Measurements from ENCODE around the gene KIFC3.
"Not testable (repeated sequence)": the region's sequence is repeated elsewhere in the genome, so short reads cannot be mapped to it uniquely, and the experiment has no call there.

Gene KIFC3

DNA sequence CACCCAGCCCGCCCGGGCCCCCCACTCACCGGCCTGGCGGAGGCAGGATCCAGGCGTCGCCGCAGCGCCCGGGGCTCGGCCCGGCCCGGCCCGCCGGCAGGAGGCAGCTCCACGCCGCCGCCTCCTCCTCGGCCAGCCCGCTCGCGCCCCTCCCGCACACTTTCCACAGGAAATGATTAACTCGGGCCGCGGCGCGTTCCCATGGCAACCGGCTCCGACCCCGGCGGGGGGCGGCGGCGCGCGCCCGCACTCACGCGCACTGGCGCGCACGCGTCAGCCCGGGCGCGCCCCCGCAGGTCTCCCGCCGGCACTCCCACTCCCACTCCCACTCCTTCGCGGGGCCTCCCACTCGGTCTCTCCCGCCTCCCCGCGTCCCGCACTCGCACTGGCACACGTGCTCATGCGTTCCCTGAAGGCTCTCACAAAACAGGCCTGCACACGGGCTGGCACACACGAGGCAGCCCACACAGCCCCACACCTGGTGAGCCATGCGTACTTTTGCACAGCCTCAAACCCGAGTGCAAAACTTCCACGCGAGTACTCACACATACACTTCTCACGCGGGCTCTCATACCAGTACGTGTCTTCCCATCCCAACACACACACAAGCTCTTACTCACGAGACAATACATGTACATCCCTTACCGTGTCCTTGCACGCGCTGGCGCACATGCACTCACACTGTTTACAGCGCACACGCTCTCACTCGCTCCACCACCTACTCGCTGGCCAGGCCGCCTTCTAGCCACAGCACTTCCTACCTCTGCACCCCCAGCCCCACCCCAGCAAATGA, at the start of gene KIFC3:
Gene KIFC3, minus strand, starts transcription at position 151 of the 793 bp plus-strand sequence. CDS start 4,248 bp downstream, outside the sequence.
- peaks cover 6% of the 10 kb centered on the region for H3K36me3 Mint-ChIP-seq (ENCODE audit: low read depth)
- peak within 1 kb of the TSS; percentile 89 for H3K4me3 Mint-ChIP-seq
- peaks cover 24% of the 10 kb centered on the region for H3K4me1 Mint-ChIP-seq (ENCODE audit: low read depth)
- H3K9me3 Mint-ChIP-seq: no peaks in the 10 kb centered on the region
- H3K27ac Mint-ChIP-seq: peak within 1 kb of the TSS; percentile 73
- peaks cover 70% of the 10 kb centered on the region for H3K27me3 Mint-ChIP-seq (ENCODE audit: low read depth)

GRCh38 chr16:57848181-57848580, 45.9 kb upstream of the KIFC3 start:
- no peak overlapping the region for H3K27ac Mint-ChIP-seq
- no peaks in the 10 kb centered on the region for H3K9me3 Mint-ChIP-seq
- peaks cover 3% of the 10 kb centered on the region for H3K4me1 Mint-ChIP-seq (ENCODE audit: low read depth)
- H3K36me3 Mint-ChIP-seq (ENCODE audit: low read depth): no peaks in the 10 kb centered on the region
- H3K4me3 Mint-ChIP-seq: no peak overlapping the region
- peaks cover 12% of the 10 kb centered on the region for H3K27me3 Mint-ChIP-seq (ENCODE audit: low read depth)

DNA sequence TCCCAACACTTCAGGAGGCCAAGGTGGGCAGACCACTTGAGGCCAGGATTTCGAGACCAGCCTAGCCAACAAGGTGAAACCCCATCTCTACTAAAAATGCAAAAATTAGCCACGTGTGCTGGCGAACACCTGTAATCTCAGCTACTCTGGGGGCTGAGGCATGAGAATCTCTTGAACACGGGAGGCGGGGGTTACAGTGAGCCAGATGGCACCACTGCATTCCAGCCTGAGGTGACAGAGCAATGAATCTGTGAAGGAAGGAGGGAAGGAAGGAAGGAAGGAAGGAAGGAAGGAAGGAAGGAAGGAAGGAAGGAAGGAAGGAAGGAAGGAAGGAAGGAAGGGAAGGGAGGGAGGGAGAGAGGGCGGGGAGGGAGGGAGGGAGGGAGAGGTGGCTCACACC, 44.6 kb upstream of the KIFC3 start:
- not testable (repeated sequence) for H3K27ac Mint-ChIP-seq; H3K4me3 Mint-ChIP-seq; H3K9me3 Mint-ChIP-seq; H3K4me1 Mint-ChIP-seq (ENCODE audit: low read depth); H3K36me3 Mint-ChIP-seq (ENCODE audit: low read depth); H3K27me3 Mint-ChIP-seq (ENCODE audit: low read depth)

- no peak overlapping the region for H3K4me3 Mint-ChIP-seq
- H3K4me1 Mint-ChIP-seq (ENCODE audit: low read depth): peaks cover 3% of the 10 kb centered on the region
- H3K27me3 Mint-ChIP-seq (ENCODE audit: low read depth): peaks cover 9% of the 10 kb centered on the region
- no peaks in the 10 kb centered on the region for H3K36me3 Mint-ChIP-seq (ENCODE audit: low read depth)
- no peak overlapping the region for H3K27ac Mint-ChIP-seq
- no peaks in the 10 kb centered on the region for H3K9me3 Mint-ChIP-seq
Measured at GRCh38 chr16:57846078-57846697, 43.9 kb upstream of the KIFC3 start.

DNA sequence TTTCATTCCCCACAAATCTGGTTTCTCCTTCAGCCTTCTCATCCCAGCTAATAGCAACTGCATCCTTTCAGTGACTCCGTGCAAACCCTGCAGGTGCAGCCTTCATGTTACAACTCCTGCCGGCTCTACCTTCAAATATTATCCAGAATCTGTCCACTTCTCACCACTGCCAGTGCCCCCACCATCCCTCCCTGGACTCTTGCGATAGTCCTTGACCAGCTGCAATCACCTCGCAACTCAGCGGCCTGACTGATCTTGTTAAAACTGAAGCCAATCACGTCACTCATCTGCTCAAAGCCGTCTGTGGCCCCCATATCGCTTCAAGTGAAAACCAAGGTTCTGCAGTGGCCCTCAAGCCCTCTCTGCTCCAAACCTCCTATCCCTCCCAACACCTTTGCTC, 42.8 kb upstream of the KIFC3 start:
- H3K9me3 Mint-ChIP-seq: no peaks in the 10 kb centered on the region
- H3K4me3 Mint-ChIP-seq: no peak overlapping the region
- H3K27ac Mint-ChIP-seq: no peak overlapping the region
- H3K27me3 Mint-ChIP-seq (ENCODE audit: low read depth): peaks cover 9% of the 10 kb centered on the region
- H3K36me3 Mint-ChIP-seq (ENCODE audit: low read depth): no peaks in the 10 kb centered on the region
- H3K4me1 Mint-ChIP-seq (ENCODE audit: low read depth): peaks cover 3% of the 10 kb centered on the region

DNA sequence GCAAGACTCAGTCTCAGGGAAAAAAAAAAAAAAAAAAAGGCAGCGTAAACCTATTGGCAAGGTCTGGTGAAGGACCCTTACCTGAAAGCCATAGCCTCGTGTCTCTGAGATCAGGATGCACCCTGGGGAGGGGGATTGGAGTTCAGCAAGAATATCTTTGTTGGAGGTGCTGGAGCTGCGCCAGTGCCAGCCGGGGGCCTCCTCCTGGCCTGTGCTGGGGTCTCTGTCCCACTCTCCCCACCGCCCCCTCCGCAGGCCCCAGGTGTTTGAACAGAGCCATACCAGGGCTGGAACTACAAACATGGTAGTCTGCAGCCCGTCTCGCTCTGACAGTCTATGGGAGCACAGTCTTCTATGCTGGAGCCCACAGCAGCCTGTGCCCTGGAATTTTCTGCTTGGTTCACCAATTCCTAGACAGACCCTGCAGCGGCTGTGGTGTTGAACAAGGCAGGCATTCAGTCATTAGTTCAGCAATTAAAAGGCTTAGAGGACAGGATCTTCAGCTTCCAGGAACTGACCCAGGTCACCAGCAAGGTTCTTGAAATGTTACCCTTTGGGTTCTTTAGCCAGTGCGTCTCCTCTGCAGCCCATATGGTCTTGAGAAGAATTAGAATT, 42.2 kb upstream of the KIFC3 start:
- H3K9me3 Mint-ChIP-seq: no peaks in the 10 kb centered on the region
- no peak overlapping the region for H3K27ac Mint-ChIP-seq
- H3K27me3 Mint-ChIP-seq (ENCODE audit: low read depth): peaks cover 9% of the 10 kb centered on the region
- H3K36me3 Mint-ChIP-seq (ENCODE audit: low read depth): no peaks in the 10 kb centered on the region
- H3K4me1 Mint-ChIP-seq (ENCODE audit: low read depth): peaks cover 3% of the 10 kb centered on the region
- H3K4me3 Mint-ChIP-seq: no peak overlapping the region

- no peak overlapping the region for H3K27ac Mint-ChIP-seq
- H3K9me3 Mint-ChIP-seq: no peaks in the 10 kb centered on the region
- H3K36me3 Mint-ChIP-seq (ENCODE audit: low read depth): no peaks in the 10 kb centered on the region
Measured at GRCh38 chr16:57843400-57843799, 41.1 kb upstream of the KIFC3 start.

GRCh38 chr16:57842601-57843000, 40.3 kb upstream of the KIFC3 start:
- peaks cover 4% of the 10 kb centered on the region for H3K27me3 Mint-ChIP-seq (ENCODE audit: low read depth)
- no peak overlapping the region for H3K4me3 Mint-ChIP-seq
- peaks cover 3% of the 10 kb centered on the region for H3K4me1 Mint-ChIP-seq (ENCODE audit: low read depth)
- no peak overlapping the region for H3K27ac Mint-ChIP-seq
- H3K36me3 Mint-ChIP-seq (ENCODE audit: low read depth): no peaks in the 10 kb centered on the region
- H3K9me3 Mint-ChIP-seq: no peaks in the 10 kb centered on the region

More at GRCh38 chr16:57843400-57843799, 41.1 kb upstream of the KIFC3 start:
- Mint-ChIP-seq H3K4me3 (no peak overlapping the region), H3K27me3 (ENCODE audit: low read depth) (peaks cover 4% of the 10 kb centered on the region), H3K4me1 (ENCODE audit: low read depth) (peaks cover 3% of the 10 kb centered on the region)

GRCh38 chr16:57840833-57841232, 38.5 kb upstream of the KIFC3 start:
- Mint-ChIP-seq H3K27me3 (ENCODE audit: low read depth) (no peaks in the 10 kb centered on the region), H3K36me3 (ENCODE audit: low read depth) (no peaks in the 10 kb centered on the region), H3K9me3 (no peaks in the 10 kb centered on the region), H3K27ac (no peak overlapping the region), H3K4me1 (ENCODE audit: low read depth) (peaks cover 5% of the 10 kb centered on the region), H3K4me3 (no peak overlapping the region)

DNA sequence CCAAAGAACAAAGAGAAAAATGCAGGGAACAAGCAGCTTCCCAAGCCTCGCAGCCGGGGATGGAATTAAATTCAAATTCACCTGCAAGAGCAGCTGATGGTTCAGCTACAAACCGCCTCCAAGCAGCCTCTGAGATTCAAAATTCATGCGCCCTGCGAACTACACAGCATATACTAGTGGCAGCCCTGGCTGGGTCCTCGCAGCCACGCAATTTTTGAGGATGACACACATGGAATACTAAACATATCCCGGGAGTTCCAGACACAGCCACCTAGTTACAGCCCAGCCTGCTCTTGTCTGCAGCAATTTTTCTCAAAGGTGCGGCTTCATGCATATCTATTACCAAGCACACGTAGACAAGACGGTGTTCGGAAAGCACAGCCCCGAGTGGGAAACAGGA, 35.9 kb upstream of the KIFC3 start:
- Mint-ChIP-seq H3K36me3 (ENCODE audit: low read depth) (no peaks in the 10 kb centered on the region), H3K9me3 (no peaks in the 10 kb centered on the region), H3K27me3 (ENCODE audit: low read depth) (no peaks in the 10 kb centered on the region), H3K27ac (no peak overlapping the region), H3K4me3 (no peak overlapping the region), H3K4me1 (ENCODE audit: low read depth) (peaks cover 2% of the 10 kb centered on the region)

GRCh38 chr16:57837305-57838125, 35.2 kb upstream of the KIFC3 start:
- no peaks in the 10 kb centered on the region for H3K9me3 Mint-ChIP-seq
- no peaks in the 10 kb centered on the region for H3K27me3 Mint-ChIP-seq (ENCODE audit: low read depth)
- peaks cover 2% of the 10 kb centered on the region for H3K4me1 Mint-ChIP-seq (ENCODE audit: low read depth)
- no peak overlapping the region for H3K4me3 Mint-ChIP-seq
- no peak overlapping the region for H3K27ac Mint-ChIP-seq
- H3K36me3 Mint-ChIP-seq (ENCODE audit: low read depth): no peaks in the 10 kb centered on the region

GRCh38 chr16:57835439-57835838, 33.1 kb upstream of the KIFC3 start:
- not testable (repeated sequence) for H3K4me1 Mint-ChIP-seq (ENCODE audit: low read depth); H3K27ac Mint-ChIP-seq; H3K9me3 Mint-ChIP-seq

DNA sequence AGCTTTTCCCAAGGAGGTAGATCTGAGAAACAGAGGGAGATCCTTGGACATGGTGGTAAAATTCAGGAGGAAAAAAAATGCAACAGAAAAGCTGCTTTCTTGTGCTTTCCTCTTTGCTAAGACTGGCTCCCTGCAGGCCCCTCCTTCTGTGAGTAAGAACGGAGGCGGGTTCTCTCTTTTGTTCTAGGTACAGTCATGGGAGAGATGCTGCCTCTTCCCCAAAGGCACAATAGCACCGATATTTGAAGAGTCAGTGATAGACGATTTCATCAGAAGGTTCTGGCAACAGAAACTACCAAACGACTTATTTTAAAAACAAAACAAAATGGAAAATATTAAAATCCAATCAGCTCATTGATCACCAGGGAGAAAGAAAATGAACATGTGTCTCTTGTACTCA, 32.6 kb upstream of the KIFC3 start:
- no peaks in the 10 kb centered on the region for H3K9me3 Mint-ChIP-seq
- H3K36me3 Mint-ChIP-seq (ENCODE audit: low read depth): no peaks in the 10 kb centered on the region
- H3K4me1 Mint-ChIP-seq (ENCODE audit: low read depth): peaks cover 2% of the 10 kb centered on the region
- H3K4me3 Mint-ChIP-seq: no peak overlapping the region
- H3K27ac Mint-ChIP-seq: no peak overlapping the region
- H3K27me3 Mint-ChIP-seq (ENCODE audit: low read depth): no peaks in the 10 kb centered on the region

More at GRCh38 chr16:57835439-57835838, 33.1 kb upstream of the KIFC3 start:
- not testable (repeated sequence) for H3K27me3 Mint-ChIP-seq (ENCODE audit: low read depth); H3K36me3 Mint-ChIP-seq (ENCODE audit: low read depth); H3K4me3 Mint-ChIP-seq

DNA sequence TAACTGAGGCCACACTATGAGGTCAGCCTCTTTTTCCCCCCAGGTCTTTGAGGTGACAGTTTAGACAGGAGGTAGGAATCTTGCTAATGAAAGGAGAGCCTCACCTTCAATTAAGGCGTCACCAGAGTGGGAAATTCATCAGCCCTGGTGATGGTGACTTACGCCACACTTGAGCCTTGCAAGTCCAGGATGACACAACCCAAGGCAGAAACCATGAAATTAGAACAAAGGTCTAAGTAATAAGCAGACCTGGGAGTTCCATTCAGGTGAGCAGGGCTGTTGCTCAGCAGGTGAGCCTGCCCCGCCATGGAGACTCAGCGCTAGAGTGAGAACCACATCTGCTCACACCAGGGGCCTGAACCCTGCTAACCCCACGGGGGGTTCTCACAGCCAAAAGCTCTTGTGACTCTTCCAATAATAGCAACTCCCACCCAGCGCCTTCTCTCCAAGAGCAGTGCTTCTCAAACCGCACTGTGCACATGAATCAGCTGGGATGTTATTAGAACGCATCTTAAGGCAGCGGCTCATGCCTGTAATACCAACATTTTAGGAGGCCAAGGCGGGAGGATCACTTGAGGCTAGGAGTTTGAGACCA, 28.7 kb upstream of the KIFC3 start:
- Mint-ChIP-seq H3K27ac (no peak overlapping the region), H3K36me3 (ENCODE audit: low read depth) (no peaks in the 10 kb centered on the region), H3K27me3 (ENCODE audit: low read depth) (peaks cover 2% of the 10 kb centered on the region), H3K4me3 (no peak overlapping the region), H3K9me3 (no peaks in the 10 kb centered on the region), H3K4me1 (ENCODE audit: low read depth) (no peaks in the 10 kb centered on the region)
